GM23338 (cell line): ENCODE results near the gene FAM161B. TPM values are rescaled to one million over a fixed set of nuclear protein-coding genes. Genes with fewer than 3 reads are reported as not detected.

Experiments
- ATAC-seq: fragments of 200-7000 bp; cut with Tn5 transposase; 3 replicates; pipeline ENCODE4 v1.9.1; 2020
- DNase-seq: peaks from one replicate; pipeline ENCODE4 v3.0.0-alpha.2; 2015; ENCODE audit warnings: low spot score
- H2AFZ ChIP-seq: fragments of 200-600 bp; sonication (generic); 2 replicates; pipeline ENCODE4 v1.8.0; 2016; ENCODE audit warnings: antibody characterized with exemption, mild to moderate bottlenecking, moderate library complexity
- H3F3A ChIP-seq: fragments of 200-600 bp; sonication (generic); replicated peaks from 2 replicates; pipeline ENCODE4 v1.8.0; 2017; ENCODE audit warnings: antibody characterized with exemption, mixed run types, low read depth
- H3K27ac ChIP-seq: fragments of 200-600 bp; sonication (generic); 2 replicates; pipeline ENCODE4 v1.6.1; 2016; ENCODE audit warnings: low read depth
- H3K27me3 ChIP-seq: fragments of 200-600 bp; sonication (generic); 2 replicates; pipeline ENCODE4 v1.8.0; 2016; ENCODE audit warnings: mild to moderate bottlenecking, mixed run types, moderate library complexity; ENCODE audit not compliant: insufficient read depth
- H3K36me3 ChIP-seq: fragments of 200-600 bp; sonication (generic); 2 replicates; pipeline ENCODE4 v1.8.0; 2016; ENCODE audit warnings: mild to moderate bottlenecking; ENCODE audit not compliant: insufficient read depth
- H3K4me1 ChIP-seq: fragments of 200-600 bp; sonication (generic); 2 replicates; pipeline ENCODE4 v1.8.0; 2016; ENCODE audit warnings: mild to moderate bottlenecking, moderate library complexity; ENCODE audit not compliant: insufficient read depth
- H3K4me2 ChIP-seq: fragments of 200-600 bp; sonication (generic); 2 replicates; pipeline ENCODE4 v1.7.1; 2017; ENCODE audit warnings: mixed run types
- H3K4me3 ChIP-seq: fragments of 200-600 bp; sonication (generic); 2 replicates; pipeline ENCODE4 v1.6.1; 2016; ENCODE audit warnings: mixed run types
- H3K79me2 ChIP-seq: fragments of 200-600 bp; sonication (generic); replicated peaks from 2 replicates; pipeline ENCODE4 v1.8.0; 2017; ENCODE audit warnings: mild to moderate bottlenecking; ENCODE audit not compliant: insufficient read depth
- H3K9me2 ChIP-seq: fragments of 200-600 bp; sonication (generic); 2 replicates; pipeline ENCODE4 v1.8.0; 2017; ENCODE audit not compliant: insufficient read depth
- H4K20me1 ChIP-seq: fragments of 200-600 bp; sonication (generic); replicated peaks from 2 replicates; pipeline ENCODE4 v1.8.0; 2017; ENCODE audit warnings: mild to moderate bottlenecking; ENCODE audit not compliant: insufficient read depth
- H3K27ac Mint-ChIP-seq: 2 replicates; pipeline ENCODE4 v1.8.0; 2020; ENCODE audit warnings: inconsistent platforms, mild to moderate bottlenecking, moderate library complexity, mixed read lengths
- H3K27me3 Mint-ChIP-seq: 3 replicates; pipeline ENCODE4 v1.8.0; 2022; ENCODE audit warnings: low read depth, mild to moderate bottlenecking, moderate library complexity, mixed read lengths, inconsistent platforms; ENCODE audit not compliant: insufficient read depth, poor library complexity
- H3K36me3 Mint-ChIP-seq: 3 replicates; pipeline ENCODE4 v1.8.0; 2021; ENCODE audit warnings: low read depth, mild to moderate bottlenecking, inconsistent platforms, moderate library complexity, mixed read lengths
- H3K4me1 Mint-ChIP-seq: 3 replicates; pipeline ENCODE4 v1.8.0; 2020; ENCODE audit warnings: mild to moderate bottlenecking, inconsistent platforms, mixed read lengths
- H3K4me3 Mint-ChIP-seq: 3 replicates; pipeline ENCODE4 v1.8.0; 2021; ENCODE audit warnings: moderate library complexity, mild to moderate bottlenecking, inconsistent platforms, mixed read lengths
- H3K9me3 Mint-ChIP-seq: 3 replicates; pipeline ENCODE4 v1.8.0; 2020; ENCODE audit warnings: moderate library complexity, mild to moderate bottlenecking, inconsistent platforms, mixed read lengths
- CREB1 ChIP-seq: fragments of 250-450 bp; sonication (Bioruptor Pico); IDR thresholded peaks from 2 replicates; pipeline ENCODE4 v1.5.0; 2020; ENCODE audit warnings: low read depth, mild to moderate bottlenecking, moderate library complexity
- ETS1 ChIP-seq: IDR thresholded peaks from 2 replicates; pipeline ENCODE4 v1.6.1; 2016; ENCODE audit warnings: antibody characterized with exemption
- EZH2 ChIP-seq: fragments of 200-600 bp; sonication (generic); IDR thresholded peaks from one replicate; pipeline ENCODE4 v1.8.0; 2017; ENCODE audit warnings: antibody characterized with exemption, mild to moderate bottlenecking, low read depth; ENCODE audit not compliant: unreplicated experiment
- EZH2phosphoT487 ChIP-seq: fragments of 200-600 bp; sonication (generic); IDR thresholded peaks from one replicate; pipeline ENCODE4 v1.8.1; 2018; ENCODE audit warnings: antibody characterized with exemption; ENCODE audit not compliant: unreplicated experiment
- JUNB ChIP-seq: IDR thresholded peaks from one replicate; pipeline ENCODE4 v1.6.1; 2016; ENCODE audit warnings: antibody characterized with exemption; ENCODE audit not compliant: unreplicated experiment
- NANOG ChIP-seq: IDR thresholded peaks from 2 replicates; pipeline ENCODE4 v1.6.1; 2016; ENCODE audit warnings: antibody characterized with exemption, borderline replicate concordance
- POLR2AphosphoS5 ChIP-seq: IDR thresholded peaks from 2 replicates; pipeline ENCODE4 v1.6.1; 2016; ENCODE audit warnings: antibody characterized with exemption, low read depth
- REST ChIP-seq: IDR thresholded peaks from one replicate; pipeline ENCODE4 v1.6.1; 2018; ENCODE audit warnings: antibody characterized with exemption; ENCODE audit not compliant: unreplicated experiment
- STAT1 ChIP-seq: IDR thresholded peaks from one replicate; pipeline ENCODE4 v1.6.1; 2016; ENCODE audit warnings: antibody characterized with exemption; ENCODE audit not compliant: unreplicated experiment
- ZNF114 ChIP-seq: fragments of 250-450 bp; sonication (Bioruptor Pico); IDR thresholded peaks from 2 replicates; pipeline ENCODE4 v1.5.0; 2020; ENCODE audit warnings: mild to moderate bottlenecking, moderate library complexity
- ZNF331 ChIP-seq: fragments of 250-450 bp; sonication (Bioruptor Pico); IDR thresholded peaks from 2 replicates; pipeline ENCODE4 v1.5.0; 2020; ENCODE audit warnings: low read depth, mild to moderate bottlenecking, moderate library complexity
- polyA plus RNA-seq: library from polyadenylated mRNA; unstranded; fragments of >200 nt; fragmentation: Nextera tagmentation; extraction: Ambion mirVana; gene quantifications from 2 replicates; pipeline ENCODE4 v1.2.1, GENCODE V29; 2016
- total RNA-seq: library from RNA; depleted of rRNA; stranded (reverse); fragments of >200 nt; shearing (Covaris generic); gene quantifications from 2 replicates; pipeline ENCODE4 v1.2.3, GENCODE V29; 2014
- TF ChIP-seq, protein P1 (sequence below): fragments of 250-450 bp; sonication (Bioruptor Pico); IDR thresholded peaks from 2 replicates; pipeline ENCODE4 v1.5.0; 2020; ENCODE audit warnings: mild to moderate bottlenecking, moderate library complexity
- TF ChIP-seq, protein P2 (sequence below), 2 experiments: fragments of 200-600 bp in 1 of 2; sonication (generic) in 1 of 2; conservative IDR thresholded peaks; 2 replicates each; pipeline versions ENCODE4 v1.5.1 to v1.6.1; 2016 to 2017; ENCODE audit warnings: antibody characterized with exemption in 2 of 2, low read depth in 2 of 2, mild to moderate bottlenecking in 2 of 2, moderate library complexity in 1 of 2

The FAM161B gene
- total and polyA plus RNA-seq, 2 experiments from 2014 or later, result 0.28 to 2.8 TPM

GRCh38 chr14:73973497-73973896 is 23.6 kb upstream of the FAM161B start:
- Histone ChIP-seq H3K4me2 (no peak overlapping the region), H3K36me3 (no peaks in the 10 kb centered on the region), H3K4me3 (no peak overlapping the region), H2AFZ (no peak overlapping the region), H3K27ac (no peak overlapping the region), H4K20me1 (no peaks in the 10 kb centered on the region; the same call in 1 of the 2 replicates), H3K4me1 (no peaks in the 10 kb centered on the region), H3K9me2 (no peaks in the 10 kb centered on the region), H3K79me2 (no peaks in the 10 kb centered on the region), H3F3A (no peaks in the 10 kb centered on the region), H3K27me3 (no peaks in the 10 kb centered on the region)
- Mint-ChIP-seq H3K27ac (no peak overlapping the region), H3K27me3 (no peaks in the 10 kb centered on the region), H3K9me3 (no peaks in the 10 kb centered on the region), H3K4me3 (no peak overlapping the region), H3K36me3 (no peaks in the 10 kb centered on the region; the same call in 2 of the 3 replicates), H3K4me1 (peaks cover 5% of the 10 kb centered on the region; the same call in 1 of the 3 replicates)
- ATAC-seq (no peak), DNase-seq (no peak)
- TF ChIP-seq, protein P1, sequence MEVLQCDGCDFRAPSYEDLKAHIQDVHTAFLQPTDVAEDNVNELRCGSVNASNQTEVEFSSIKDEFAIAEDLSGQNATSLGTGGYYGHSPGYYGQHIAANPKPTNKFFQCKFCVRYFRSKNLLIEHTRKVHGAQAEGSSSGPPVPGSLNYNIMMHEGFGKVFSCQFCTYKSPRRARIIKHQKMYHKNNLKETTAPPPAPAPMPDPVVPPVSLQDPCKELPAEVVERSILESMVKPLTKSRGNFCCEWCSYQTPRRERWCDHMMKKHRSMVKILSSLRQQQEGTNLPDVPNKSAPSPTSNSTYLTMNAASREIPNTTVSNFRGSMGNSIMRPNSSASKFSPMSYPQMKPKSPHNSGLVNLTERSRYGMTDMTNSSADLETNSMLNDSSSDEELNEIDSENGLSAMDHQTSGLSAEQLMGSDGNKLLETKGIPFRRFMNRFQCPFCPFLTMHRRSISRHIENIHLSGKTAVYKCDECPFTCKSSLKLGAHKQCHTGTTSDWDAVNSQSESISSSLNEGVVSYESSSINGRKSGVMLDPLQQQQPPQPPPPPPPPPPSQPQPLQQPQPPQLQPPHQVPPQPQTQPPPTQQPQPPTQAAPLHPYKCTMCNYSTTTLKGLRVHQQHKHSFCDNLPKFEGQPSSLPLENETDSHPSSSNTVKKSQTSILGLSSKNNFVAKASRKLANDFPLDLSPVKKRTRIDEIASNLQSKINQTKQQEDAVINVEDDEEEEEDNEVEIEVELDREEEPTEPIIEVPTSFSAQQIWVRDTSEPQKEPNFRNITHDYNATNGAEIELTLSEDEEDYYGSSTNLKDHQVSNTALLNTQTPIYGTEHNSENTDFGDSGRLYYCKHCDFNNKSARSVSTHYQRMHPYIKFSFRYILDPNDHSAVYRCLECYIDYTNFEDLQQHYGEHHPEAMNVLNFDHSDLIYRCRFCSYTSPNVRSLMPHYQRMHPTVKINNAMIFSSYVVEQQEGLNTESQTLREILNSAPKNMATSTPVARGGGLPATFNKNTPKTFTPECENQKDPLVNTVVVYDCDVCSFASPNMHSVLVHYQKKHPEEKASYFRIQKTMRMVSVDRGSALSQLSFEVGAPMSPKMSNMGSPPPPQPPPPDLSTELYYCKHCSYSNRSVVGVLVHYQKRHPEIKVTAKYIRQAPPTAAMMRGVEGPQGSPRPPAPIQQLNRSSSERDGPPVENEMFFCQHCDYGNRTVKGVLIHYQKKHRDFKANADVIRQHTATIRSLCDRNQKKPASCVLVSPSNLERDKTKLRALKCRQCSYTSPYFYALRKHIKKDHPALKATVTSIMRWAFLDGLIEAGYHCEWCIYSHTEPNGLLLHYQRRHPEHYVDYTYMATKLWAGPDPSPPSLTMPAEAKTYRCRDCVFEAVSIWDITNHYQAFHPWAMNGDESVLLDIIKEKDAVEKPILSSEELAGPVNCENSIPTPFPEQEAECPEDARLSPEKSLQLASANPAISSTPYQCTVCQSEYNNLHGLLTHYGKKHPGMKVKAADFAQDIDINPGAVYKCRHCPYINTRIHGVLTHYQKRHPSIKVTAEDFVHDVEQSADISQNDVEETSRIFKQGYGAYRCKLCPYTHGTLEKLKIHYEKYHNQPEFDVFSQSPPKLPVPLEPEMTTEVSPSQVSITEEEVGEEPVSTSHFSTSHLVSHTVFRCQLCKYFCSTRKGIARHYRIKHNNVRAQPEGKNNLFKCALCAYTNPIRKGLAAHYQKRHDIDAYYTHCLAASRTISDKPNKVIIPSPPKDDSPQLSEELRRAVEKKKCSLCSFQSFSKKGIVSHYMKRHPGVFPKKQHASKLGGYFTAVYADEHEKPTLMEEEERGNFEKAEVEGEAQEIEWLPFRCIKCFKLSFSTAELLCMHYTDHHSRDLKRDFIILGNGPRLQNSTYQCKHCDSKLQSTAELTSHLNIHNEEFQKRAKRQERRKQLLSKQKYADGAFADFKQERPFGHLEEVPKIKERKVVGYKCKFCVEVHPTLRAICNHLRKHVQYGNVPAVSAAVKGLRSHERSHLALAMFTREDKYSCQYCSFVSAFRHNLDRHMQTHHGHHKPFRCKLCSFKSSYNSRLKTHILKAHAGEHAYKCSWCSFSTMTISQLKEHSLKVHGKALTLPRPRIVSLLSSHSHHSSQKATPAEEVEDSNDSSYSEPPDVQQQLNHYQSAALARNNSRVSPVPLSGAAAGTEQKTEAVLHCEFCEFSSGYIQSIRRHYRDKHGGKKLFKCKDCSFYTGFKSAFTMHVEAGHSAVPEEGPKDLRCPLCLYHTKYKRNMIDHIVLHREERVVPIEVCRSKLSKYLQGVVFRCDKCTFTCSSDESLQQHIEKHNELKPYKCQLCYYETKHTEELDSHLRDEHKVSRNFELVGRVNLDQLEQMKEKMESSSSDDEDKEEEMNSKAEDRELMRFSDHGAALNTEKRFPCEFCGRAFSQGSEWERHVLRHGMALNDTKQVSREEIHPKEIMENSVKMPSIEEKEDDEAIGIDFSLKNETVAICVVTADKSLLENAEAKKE (CRISPR knock-in tag), result no peak
- TF ChIP-seq JUNB, result no peak
- TF ChIP-seq, protein P2, sequence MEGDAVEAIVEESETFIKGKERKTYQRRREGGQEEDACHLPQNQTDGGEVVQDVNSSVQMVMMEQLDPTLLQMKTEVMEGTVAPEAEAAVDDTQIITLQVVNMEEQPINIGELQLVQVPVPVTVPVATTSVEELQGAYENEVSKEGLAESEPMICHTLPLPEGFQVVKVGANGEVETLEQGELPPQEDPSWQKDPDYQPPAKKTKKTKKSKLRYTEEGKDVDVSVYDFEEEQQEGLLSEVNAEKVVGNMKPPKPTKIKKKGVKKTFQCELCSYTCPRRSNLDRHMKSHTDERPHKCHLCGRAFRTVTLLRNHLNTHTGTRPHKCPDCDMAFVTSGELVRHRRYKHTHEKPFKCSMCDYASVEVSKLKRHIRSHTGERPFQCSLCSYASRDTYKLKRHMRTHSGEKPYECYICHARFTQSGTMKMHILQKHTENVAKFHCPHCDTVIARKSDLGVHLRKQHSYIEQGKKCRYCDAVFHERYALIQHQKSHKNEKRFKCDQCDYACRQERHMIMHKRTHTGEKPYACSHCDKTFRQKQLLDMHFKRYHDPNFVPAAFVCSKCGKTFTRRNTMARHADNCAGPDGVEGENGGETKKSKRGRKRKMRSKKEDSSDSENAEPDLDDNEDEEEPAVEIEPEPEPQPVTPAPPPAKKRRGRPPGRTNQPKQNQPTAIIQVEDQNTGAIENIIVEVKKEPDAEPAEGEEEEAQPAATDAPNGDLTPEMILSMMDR (conservative IDR thresholded peaks at IDR 0.05; ENCODE audit: low read depth in 2 of 2), result no peak
- no peak for TF ChIP-seq EZH2phosphoT487
- no peak for TF ChIP-seq ZNF114
- TF ChIP-seq NANOG, result no peak
- TF ChIP-seq STAT1, result no peak
- no peak for TF ChIP-seq REST
- TF ChIP-seq EZH2, result no peak
- TF ChIP-seq CREB1 (CRISPR knock-in tag), result no peak
- TF ChIP-seq POLR2AphosphoS5, result no peak
- no peak for TF ChIP-seq ZNF331
- no peak for TF ChIP-seq ETS1
